ENCODE data around the gene ARHGAP15.

GRCh38 chr2:143159486-143159840 lies 30.2 kb downstream of the ARHGAP15 start:
- TF ChIP-seq CTCF (IDR thresholded peaks at IDR 0.05; ENCODE audit: insufficient read depth, low read length, poor library complexity, severe bottlenecking) (no peak), EZH2phosphoT487 (conservative IDR thresholded peaks at IDR 0.05; ENCODE audit: low read length) (no peak)

All from SU-DHL-6 (cell line).